OCI-LY7 (cell line): ENCODE results near the gene TLR9. TPM values are rescaled to one million over a fixed set of nuclear protein-coding genes. Genes with fewer than 3 reads are reported as not detected.

Experiments used
- BruUV-seq: library from RNA; stranded (reverse); fragments of 400-500 nt; replicated peaks from 2 replicates; lab custom pipeline; 2021; lab: Mats Ljungman, UMichigan
- CTCF ChIA-PET: fragments of 300-600 bp; sonication (Branson Sonifier 250); formaldehyde crosslinking; loops from one replicate; lab custom pipeline; 2022; ENCODE audit warnings: antibody characterized with exemption; ENCODE audit not compliant: unreplicated experiment; lab: Charles Lee
- POLR2A ChIA-PET: fragments of 300-600 bp; sonication (Branson Sonifier 250); formaldehyde crosslinking; loops from one replicate; lab custom pipeline; 2022; ENCODE audit warnings: antibody characterized with exemption; lab: Charles Lee
- DNase-seq: peaks from one replicate; pipeline ENCODE4 v3.0.0-alpha.2; 2015; ENCODE audit warnings: low spot score
- H2AFZ ChIP-seq: fragments of 200-600 bp; sonication (generic), shearing (Covaris generic); 2 replicates; pipeline ENCODE4 v1.6.1; 2014; ENCODE audit warnings: mild to moderate bottlenecking, antibody characterized with exemption, low read length, moderate library complexity
- H3K27ac ChIP-seq: fragments of 200-600 bp; sonication (generic); 2 replicates; pipeline ENCODE4 v1.5.1; 2014; ENCODE audit warnings: mixed run types, low read depth, mild to moderate bottlenecking, moderate library complexity, low read length, inconsistent platforms; ENCODE audit not compliant: poor library complexity, severe bottlenecking
- H3K36me3 ChIP-seq: fragments of 200-600 bp; sonication (generic); 2 replicates; pipeline ENCODE4 v1.6.1; 2014; ENCODE audit warnings: mild to moderate bottlenecking, antibody characterized with exemption, low read length, moderate library complexity, mixed read lengths; ENCODE audit not compliant: insufficient read depth
- H3K4me1 ChIP-seq: fragments of 200-600 bp; sonication (generic); 2 replicates; pipeline ENCODE4 v1.5.1; 2014; ENCODE audit warnings: mild to moderate bottlenecking, low read length; ENCODE audit not compliant: insufficient read depth, poor library complexity, severe bottlenecking
- H3K4me2 ChIP-seq: fragments of 200-600 bp; sonication (generic); 2 replicates; pipeline ENCODE4 v1.6.1; 2014; ENCODE audit warnings: mild to moderate bottlenecking, low read length
- H3K4me3 ChIP-seq: fragments of 200-600 bp; sonication (generic); 2 replicates; pipeline ENCODE4 v1.5.1; 2014; ENCODE audit warnings: mild to moderate bottlenecking, low read depth, low read length; ENCODE audit not compliant: poor library complexity, severe bottlenecking
- H3K79me2 ChIP-seq: fragments of 200-600 bp; sonication (generic); 2 replicates; pipeline ENCODE4 v1.6.1; 2016; ENCODE audit warnings: low read depth, mild to moderate bottlenecking, low read length, moderate library complexity, mixed read lengths; ENCODE audit not compliant: insufficient read depth
- H3K9me2 ChIP-seq: fragments of 200-600 bp; sonication (generic); 2 replicates; pipeline ENCODE4 v1.6.1; 2016; ENCODE audit warnings: mild to moderate bottlenecking, low read length, mixed read lengths; ENCODE audit not compliant: insufficient read depth
- H3K9me3 ChIP-seq: fragments of 200-600 bp; sonication (generic); 2 replicates; pipeline ENCODE4 v1.6.1; 2014; ENCODE audit warnings: mild to moderate bottlenecking, mixed run types, low read length, mixed read lengths
- H4K20me1 ChIP-seq: fragments of 200-600 bp; sonication (generic); 2 replicates; pipeline ENCODE4 v1.6.1; 2014; ENCODE audit warnings: mild to moderate bottlenecking, antibody characterized with exemption, low read length, moderate library complexity, mixed read lengths; ENCODE audit not compliant: insufficient read depth
- CTCF ChIP-seq: fragments of 200-600 bp; sonication (generic); conservative IDR thresholded peaks from 2 replicates; pipeline ENCODE4 v1.5.1; 2014; ENCODE audit warnings: mild to moderate bottlenecking, antibody characterized with exemption, low read length, moderate library complexity, mixed read lengths
- EZH2phosphoT487 ChIP-seq: fragments of 200-600 bp; sonication (generic); IDR thresholded peaks from 2 replicates; pipeline ENCODE4 v1.6.1; 2018; ENCODE audit warnings: low read depth, borderline replicate concordance, mild to moderate bottlenecking, mixed run types, antibody characterized with exemption, low read length, moderate library complexity, mixed read lengths
- intact Hi-C: fragments of 100-400 bp; cut with micrococcal nuclease; formaldehyde crosslinking; loops from one replicate; pipeline ENCODE4 v1.10.0; 2022; ENCODE audit not compliant: unreplicated experiment
- total RNA-seq, 2 experiments: library from RNA; depleted of rRNA in 1 of 2; stranded (reverse); fragments of >200 nt in 1 of 2; shearing (Covaris generic) in 1 of 2; gene quantifications; 2 replicates each; pipeline ENCODE4 v1.2.3, GENCODE V29; 2014 to 2022

TLR9 gene
- total RNA-seq, 2 experiments from 2014 or later = 1.7 to 9.0 TPM

GRCh38 chr3:52254608-52255007 is 29.2 kb upstream of the TLR9 start:
- H2AFZ ChIP-seq = no peak overlapping the region
- DNase-seq = no peak
- no peak overlapping the region for H3K4me3 ChIP-seq
- TF ChIP-seq CTCF (no peak), EZH2phosphoT487 (no peak)
- CTCF ChIA-PET = no interaction called here
- no peaks in the 10 kb centered on the region for H3K9me2 ChIP-seq
- H3K4me1 ChIP-seq = peaks cover 23% of the 10 kb centered on the region
- H3K9me3 ChIP-seq = no peaks in the 10 kb centered on the region
- no peak overlapping the region for H3K27ac ChIP-seq
- intact Hi-C loops = no loop called here
- POLR2A ChIA-PET = interaction anchor here (1.6 kb wide), 1 partner anchor 29 kb away, joined by 5 read pairs; the partner anchor contains the start of gene TLR9
- BruUV-seq = no TSS peak
- no peaks in the 10 kb centered on the region for H4K20me1 ChIP-seq
- H3K36me3 ChIP-seq = peaks cover 96% of the 10 kb centered on the region
- H3K4me2 ChIP-seq = no peak overlapping the region
- no peaks in the 10 kb centered on the region; the same call in 1 of the 2 replicates for H3K79me2 ChIP-seq

GRCh38 chr3:52253314-52254304 is 28.2 kb upstream of the TLR9 start:
- Histone ChIP-seq H3K36me3 (peaks cover 96% of the 10 kb centered on the region), H2AFZ (no peak overlapping the region), H3K9me2 (no peaks in the 10 kb centered on the region), H4K20me1 (no peaks in the 10 kb centered on the region), H3K4me1 (peaks cover 23% of the 10 kb centered on the region), H3K27ac (peak overlapping the region; percentile 76), H3K4me2 (peak overlapping the region; percentile 67), H3K4me3 (peak overlapping the region; percentile 8), H3K79me2 (no peaks in the 10 kb centered on the region; the same call in 1 of the 2 replicates), H3K9me3 (no peaks in the 10 kb centered on the region)
- TF ChIP-seq CTCF (no peak), EZH2phosphoT487 (no peak)
- BruUV-seq = no TSS peak
- intact Hi-C loops = loop anchor here (1.0 kb wide), 1 partner anchor 14 kb away; the partner anchor contains the start of gene TWF2
- ChIA-PET POLR2A (interaction anchor here (0.6 to 4.8 kb wide), 10 partner anchors 8 to 184 kb away, joined by 3 to 28 read pairs (median 4); partner anchors contain the start of gene TLR9), CTCF (interaction anchor here (0.6 to 0.9 kb wide), 2 partner anchors 22 to 33 kb away, joined by 3 to 5 read pairs; no protein-coding TSS in a partner anchor)
- DNase-seq = peak; percentile 91
